Heart left ventricle (tissue), 13 donors: Measurements from ENCODE around the gene STAG1.

Source experiments
- POLR2A ChIP-seq, 2 donors: fragments of 450-650 bp; IDR thresholded peaks; one replicate each; pipeline ENCODE4 v1.6.1; 2017; ENCODE audit warnings: antibody characterized with exemption in 2 of 2, mild to moderate bottlenecking in 2 of 2, moderate library complexity in 2 of 2
- TF ChIP-seq, protein P1 (sequence below), 12 donors: fragments of 200-600 bp; sonication (generic) in 4 of 12; IDR thresholded peaks; one replicate each; pipeline versions ENCODE4 v1.5.0 to v1.8.0; 2018 to 2022; ENCODE audit warnings: antibody characterized with exemption in 12 of 12, mild to moderate bottlenecking in 5 of 12
- donor health status: ischemic (EF 13 %, LVEDD 7.1; RV severe dilation, severe dysfunction).
- donor health status: DM: no; HTN: yes; CAD: no.
- donor health status: DM: no; HTN: no; CAD: no.
- donor health status: ischemic (EF 25% LVEDD 6.9; RV normal size, moderate dysfunction).
- donor health status: ischemic (EF 25% LVEDD 5.7; RV mildly dilated, moderate dysfunction).
- donor health status: ischemic (EF 35%, LVEDD 5.7; RV mildly dilated, moderate dysfunction).
- donor health status: nonischemic (EF 11% LVEDD 7.7; RV severe dilation, severe dysfunction).
- donor health status: DM: yes; HTN: yes; CAD: no.
- donor health status: PGD.
- donor health status: ischemic (EF 29% LVEDD 5.4; RV normal size, mild dysfunction).
- donor health status: nonischemic (EF 23%, LVEDD 6.1; RV moderate dilation, normal function).

DNA sequence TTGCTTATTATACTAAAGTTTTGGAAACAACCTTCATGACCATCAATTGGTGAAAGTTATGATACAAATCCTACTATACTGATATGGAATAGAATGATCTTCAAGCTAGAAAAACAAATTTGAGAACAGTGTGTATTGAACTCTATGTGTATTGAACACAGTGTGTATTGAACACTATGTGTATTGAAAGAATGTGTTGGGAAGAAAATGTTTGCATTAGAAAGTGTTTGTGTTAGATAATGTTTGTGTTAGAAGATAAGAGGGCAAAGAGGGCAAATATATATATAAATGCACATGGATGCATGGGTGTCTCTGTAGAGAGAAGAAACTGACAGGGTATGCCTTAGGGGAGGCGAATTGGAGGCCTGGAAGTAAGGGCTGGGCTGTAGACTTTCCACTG is 459.7 kb downstream of the STAG1 start:
- TF ChIP-seq, protein P1, sequence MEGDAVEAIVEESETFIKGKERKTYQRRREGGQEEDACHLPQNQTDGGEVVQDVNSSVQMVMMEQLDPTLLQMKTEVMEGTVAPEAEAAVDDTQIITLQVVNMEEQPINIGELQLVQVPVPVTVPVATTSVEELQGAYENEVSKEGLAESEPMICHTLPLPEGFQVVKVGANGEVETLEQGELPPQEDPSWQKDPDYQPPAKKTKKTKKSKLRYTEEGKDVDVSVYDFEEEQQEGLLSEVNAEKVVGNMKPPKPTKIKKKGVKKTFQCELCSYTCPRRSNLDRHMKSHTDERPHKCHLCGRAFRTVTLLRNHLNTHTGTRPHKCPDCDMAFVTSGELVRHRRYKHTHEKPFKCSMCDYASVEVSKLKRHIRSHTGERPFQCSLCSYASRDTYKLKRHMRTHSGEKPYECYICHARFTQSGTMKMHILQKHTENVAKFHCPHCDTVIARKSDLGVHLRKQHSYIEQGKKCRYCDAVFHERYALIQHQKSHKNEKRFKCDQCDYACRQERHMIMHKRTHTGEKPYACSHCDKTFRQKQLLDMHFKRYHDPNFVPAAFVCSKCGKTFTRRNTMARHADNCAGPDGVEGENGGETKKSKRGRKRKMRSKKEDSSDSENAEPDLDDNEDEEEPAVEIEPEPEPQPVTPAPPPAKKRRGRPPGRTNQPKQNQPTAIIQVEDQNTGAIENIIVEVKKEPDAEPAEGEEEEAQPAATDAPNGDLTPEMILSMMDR (IDR thresholded peaks at IDR 0.05): no peak
- no peak for TF ChIP-seq POLR2A (IDR thresholded peaks at IDR 0.05)
